ENCODE data around the gene CARS1. TPM values are rescaled to one million over a fixed set of nuclear protein-coding genes. Genes with fewer than 3 reads are reported as not detected.
A peak's percentile ranks its signal among the peaks of the same experiment; 100 is the strongest.

CARS1 gene
- polyA plus RNA-seq, 1 of the 3 experiments (the other 2 are of a cell fraction) = 52.1 TPM

DNA sequence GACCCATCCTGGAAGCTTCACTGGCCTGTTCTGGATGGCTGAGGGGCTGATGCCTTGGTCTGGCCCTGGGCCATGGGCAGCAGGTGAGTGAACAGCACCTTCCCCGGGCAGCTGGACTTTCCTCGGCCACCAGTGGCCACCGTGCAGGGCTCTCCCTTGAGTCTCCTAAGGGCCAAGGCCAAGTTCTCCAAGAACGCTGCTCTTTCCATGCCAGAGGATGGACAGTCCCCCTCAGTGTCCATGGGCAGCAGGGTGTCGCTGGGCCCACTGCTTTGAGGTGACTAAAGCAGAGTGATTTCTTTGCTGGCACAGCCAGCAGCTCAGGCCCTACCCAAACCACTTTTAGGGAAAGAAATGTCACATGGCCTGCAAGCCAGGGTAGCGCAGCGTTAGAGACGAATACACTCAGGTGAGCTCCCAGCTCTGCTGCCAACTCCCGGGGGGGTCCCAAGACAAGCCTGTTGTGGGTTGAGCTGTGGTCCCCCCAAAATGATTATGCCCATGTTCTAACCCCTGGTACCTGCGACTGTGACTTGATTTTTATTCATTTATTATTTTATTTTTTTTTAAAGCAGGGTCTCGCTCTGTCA lies 3.3 kb upstream of the CARS1 start:
- Histone ChIP-seq H3K9me2 (no peaks in the 10 kb centered on the region), H3K27ac (ENCODE audit: low read depth in 2 of 2, low read length in 1 of 2) (no peak overlapping the region), H3F3A (replicated peaks; ENCODE audit: insufficient read depth) (no peaks in the 10 kb centered on the region), H2AFZ (ENCODE audit: low read depth) (no peak overlapping the region), H3K9me3 (no peaks in the 10 kb centered on the region), H3K4me3 (ENCODE audit: low read depth in 2 of 2, low read length in 1 of 2) (no peak overlapping the region), H3K4me2 (no peak overlapping the region), H4K20me1 (ENCODE audit: insufficient read depth) (peaks cover 6% of the 10 kb centered on the region; the same call in 1 of the 2 replicates), H3K79me2 (ENCODE audit: insufficient read depth) (peaks cover 17% of the 10 kb centered on the region), H3K27me3 (ENCODE audit: insufficient read depth) (no peaks in the 10 kb centered on the region), H3K4me1 (ENCODE audit: control insufficient read depth in 1 of 2, insufficient read depth in 2 of 2, low read depth in 1 of 2, low read length in 1 of 2) (peaks cover 0 to 12% of the 10 kb centered on the region in 2 experiments; a peak in 1 of 4 replicates), H3K9ac (no peak overlapping the region), H3K36me3 (replicated peaks in 1 of 2; ENCODE audit: control insufficient read depth in 1 of 2, insufficient read depth in 2 of 2, low read length in 1 of 2) (no peaks in the 10 kb centered on the region)
- TF ChIP-seq TAF1 (IDR thresholded peaks at IDR 0.05; ENCODE audit: borderline replicate concordance, low read depth, low read length) = no peak
- no peak for TF ChIP-seq NFIC (IDR thresholded peaks at IDR 0.05; ENCODE audit: borderline replicate concordance)
- TF ChIP-seq RAD21 (IDR thresholded peaks at IDR 0.05; ENCODE audit: low read length) = no peak
- no peak for TF ChIP-seq FOSL2 (IDR thresholded peaks at IDR 0.05; ENCODE audit: borderline replicate concordance, low read depth)
- TF ChIP-seq TCF12 (IDR thresholded peaks at IDR 0.05) = no peak
- TF ChIP-seq GATA2 (CRISPR knock-in tag; IDR thresholded peaks at IDR 0.05) = no peak
- ChIA-PET POLR2A (no interaction called here), CTCF (interaction anchor here (1.4 to 1.9 kb wide), 2 partner anchors 23 to 31 kb away, joined by 3 to 7 read pairs; no protein-coding TSS in a partner anchor)
- 85% methylated on average over 7 of the region's 11 CpGs for WGBS (ENCODE audit: low lambda C conversion rate)
- no peak for DNase-seq

DNA sequence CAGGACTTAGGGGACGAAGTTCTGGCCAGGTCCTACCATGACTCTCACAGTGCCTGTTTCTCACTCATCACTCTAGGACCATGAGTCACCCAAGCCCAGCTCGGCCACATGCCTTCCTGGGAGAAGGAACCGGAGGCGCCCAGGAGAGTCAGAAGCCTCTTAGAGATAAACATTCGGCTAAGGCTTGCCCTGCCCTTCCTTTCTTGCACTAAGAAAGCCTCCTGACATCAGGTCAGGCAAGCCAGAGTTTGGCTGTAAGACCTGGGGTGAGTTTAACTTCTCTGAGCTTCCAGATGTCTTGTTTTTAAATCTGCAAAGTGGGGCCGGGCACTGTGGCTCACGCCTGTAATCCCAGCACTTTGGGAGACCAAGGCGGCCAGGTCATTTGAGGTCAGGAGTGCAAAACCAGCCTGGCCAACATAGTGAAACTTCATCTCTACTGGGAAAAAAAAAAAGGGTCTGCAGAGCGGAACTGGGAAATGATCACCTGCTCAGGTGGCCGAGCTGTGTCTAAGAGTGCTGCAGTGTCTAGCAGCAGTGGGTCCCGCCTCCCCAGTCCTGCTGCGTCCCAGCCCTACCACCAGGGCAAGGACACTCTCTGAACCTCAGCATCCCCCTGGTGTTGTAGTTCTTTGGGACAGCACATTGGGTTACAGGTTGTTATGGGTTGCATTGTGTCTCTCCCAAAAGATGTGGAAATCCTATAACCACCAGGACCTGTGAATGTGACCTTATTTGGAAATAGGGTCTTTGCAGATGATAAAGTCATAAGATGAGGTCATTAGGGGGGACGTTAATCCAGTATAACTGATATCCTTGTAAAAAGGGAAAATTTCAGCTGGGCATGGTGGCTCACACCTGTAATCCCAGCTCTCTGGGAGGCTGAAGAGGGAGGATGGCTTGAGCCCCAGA lies 1.8 kb upstream of the CARS1 start:
- 82% methylated on average over 10 of the region's 13 CpGs for WGBS (ENCODE audit: low lambda C conversion rate)
- H4K20me1 ChIP-seq (ENCODE audit: insufficient read depth) = peaks cover 19% of the 10 kb centered on the region; the same call in 1 of the 2 replicates
- DNase-seq = no peak
- no peak overlapping the region for H3K4me3 ChIP-seq (ENCODE audit: low read depth in 2 of 2, low read length in 1 of 2)
- POLR2A ChIA-PET = no interaction called here
- H2AFZ ChIP-seq (ENCODE audit: low read depth) = peak overlapping the region; percentile 71
- H3K9me2 ChIP-seq = no peaks in the 10 kb centered on the region
- peaks cover 32% of the 10 kb centered on the region for H3K79me2 ChIP-seq (ENCODE audit: insufficient read depth)
- no peak overlapping the region for H3K27ac ChIP-seq (ENCODE audit: low read depth in 2 of 2, low read length in 1 of 2)
- H3K9me3 ChIP-seq = no peaks in the 10 kb centered on the region
- TF ChIP-seq FOSL2 (IDR thresholded peaks at IDR 0.05; ENCODE audit: borderline replicate concordance, low read depth) (0 out of 2 replicates have a peak, but pooled peaks have one; percentile 8), MXI1 (IDR thresholded peaks at IDR 0.05; ENCODE audit: low read depth, low read length) (no peak), NFIC (IDR thresholded peaks at IDR 0.05; ENCODE audit: borderline replicate concordance) (no peak)
- TF ChIP-seq, protein P1, sequence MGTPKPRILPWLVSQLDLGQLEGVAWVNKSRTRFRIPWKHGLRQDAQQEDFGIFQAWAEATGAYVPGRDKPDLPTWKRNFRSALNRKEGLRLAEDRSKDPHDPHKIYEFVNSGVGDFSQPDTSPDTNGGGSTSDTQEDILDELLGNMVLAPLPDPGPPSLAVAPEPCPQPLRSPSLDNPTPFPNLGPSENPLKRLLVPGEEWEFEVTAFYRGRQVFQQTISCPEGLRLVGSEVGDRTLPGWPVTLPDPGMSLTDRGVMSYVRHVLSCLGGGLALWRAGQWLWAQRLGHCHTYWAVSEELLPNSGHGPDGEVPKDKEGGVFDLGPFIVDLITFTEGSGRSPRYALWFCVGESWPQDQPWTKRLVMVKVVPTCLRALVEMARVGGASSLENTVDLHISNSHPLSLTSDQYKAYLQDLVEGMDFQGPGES (IDR thresholded peaks at IDR 0.05; ENCODE audit: low read depth, low read length) = no peak
- H3K4me2 ChIP-seq = no peak overlapping the region
- no peak overlapping the region for H3K9ac ChIP-seq
- no peaks in the 10 kb centered on the region for H3F3A ChIP-seq (replicated peaks; ENCODE audit: insufficient read depth)
- CTCF ChIA-PET = interaction anchor here (1.4 to 1.9 kb wide), 2 partner anchors 21 to 33 kb away, joined by 3 to 7 read pairs; no protein-coding TSS in a partner anchor
- H3K4me1 ChIP-seq (ENCODE audit: control insufficient read depth in 1 of 2, insufficient read depth in 2 of 2, low read depth in 1 of 2, low read length in 1 of 2) = peaks cover 12 to 23% of the 10 kb centered on the region in 2 experiments; a peak in 1 of 4 replicates
- H3K27me3 ChIP-seq (ENCODE audit: insufficient read depth) = no peaks in the 10 kb centered on the region
- H3K36me3 ChIP-seq (replicated peaks in 1 of 2; ENCODE audit: control insufficient read depth in 1 of 2, insufficient read depth in 2 of 2, low read length in 1 of 2) = peaks cover 4 to 8% of the 10 kb centered on the region in 2 experiments
